ENCODE measurements around the gene AK2.
A peak's percentile ranks its signal among the peaks of the same experiment; 100 is the strongest.
"Not testable (repeated sequence)": the region's sequence is repeated elsewhere in the genome, so short reads cannot be mapped to it uniquely, and the experiment has no call there.

The AK2 gene

GRCh38 chr1:33065301-33065700 is 28.6 kb upstream of the AK2 start:
- peaks cover 4% of the 10 kb centered on the region for H3K27me3 Mint-ChIP-seq
- no peak overlapping the region for H3K4me3 Mint-ChIP-seq
- no peaks in the 10 kb centered on the region for H3K4me1 Mint-ChIP-seq
- peaks cover 35% of the 10 kb centered on the region for H3K9me3 Mint-ChIP-seq
- H3K27ac Mint-ChIP-seq: no peak overlapping the region
- H3K36me3 Mint-ChIP-seq (ENCODE audit: low read depth): peaks cover 10% of the 10 kb centered on the region
- no peak for DNase-seq
- no peak for ATAC-seq

- H3K27me3 Mint-ChIP-seq; ATAC-seq; H3K27ac Mint-ChIP-seq; H3K4me3 Mint-ChIP-seq; H3K36me3 Mint-ChIP-seq (ENCODE audit: low read depth); H3K4me1 Mint-ChIP-seq: not testable (repeated sequence)
- peak; percentile 30 for DNase-seq
- peaks cover 38% of the 10 kb centered on the region for H3K9me3 Mint-ChIP-seq
These were observed 27.6 kb upstream of the AK2 start for GRCh38 chr1:33064284-33064683.

GRCh38 chr1:33061834-33062233 is 25.2 kb upstream of the AK2 start:
- H3K9me3 Mint-ChIP-seq: peaks cover 37% of the 10 kb centered on the region
- no peak overlapping the region for H3K4me3 Mint-ChIP-seq
- ATAC-seq (no peak), DNase-seq (no peak)
- H3K27me3 Mint-ChIP-seq: no peaks in the 10 kb centered on the region
- no peaks in the 10 kb centered on the region for H3K4me1 Mint-ChIP-seq
- peaks cover 8% of the 10 kb centered on the region for H3K36me3 Mint-ChIP-seq (ENCODE audit: low read depth)
- H3K27ac Mint-ChIP-seq: no peak overlapping the region

GRCh38 chr1:33060579-33061083 is 23.9 kb upstream of the AK2 start:
- Mint-ChIP-seq H3K9me3 (peaks cover 28% of the 10 kb centered on the region), H3K4me1 (no peaks in the 10 kb centered on the region)
- no peak for DNase-seq

GRCh38 chr1:33057095-33057494 is 20.4 kb upstream of the AK2 start:
- Mint-ChIP-seq H3K27ac (no peak overlapping the region), H3K4me1 (no peaks in the 10 kb centered on the region), H3K4me3 (no peak overlapping the region), H3K27me3 (no peaks in the 10 kb centered on the region), H3K9me3 (peaks cover 13% of the 10 kb centered on the region), H3K36me3 (ENCODE audit: low read depth) (no peaks in the 10 kb centered on the region)
- DNase-seq (no peak), ATAC-seq (no peak)

More at GRCh38 chr1:33060579-33061083, 23.9 kb upstream of the AK2 start:
- no peak for ATAC-seq
- Mint-ChIP-seq H3K27me3 (no peaks in the 10 kb centered on the region), H3K36me3 (ENCODE audit: low read depth) (peaks cover 8% of the 10 kb centered on the region), H3K27ac (no peak overlapping the region), H3K4me3 (no peak overlapping the region)

GRCh38 chr1:33056426-33056825 is 19.7 kb upstream of the AK2 start:
- Mint-ChIP-seq H3K4me1 (no peaks in the 10 kb centered on the region), H3K4me3 (no peak overlapping the region), H3K9me3 (peaks cover 9% of the 10 kb centered on the region), H3K36me3 (ENCODE audit: low read depth) (no peaks in the 10 kb centered on the region), H3K27me3 (no peaks in the 10 kb centered on the region), H3K27ac (no peak overlapping the region)
- no peak for ATAC-seq
- DNase-seq: no peak

- H3K27me3 Mint-ChIP-seq: peaks cover 2% of the 10 kb centered on the region
- H3K9me3 Mint-ChIP-seq: peaks cover 9% of the 10 kb centered on the region
- H3K27ac Mint-ChIP-seq: no peak overlapping the region
- H3K4me1 Mint-ChIP-seq: peaks cover 3% of the 10 kb centered on the region
- ATAC-seq: peak; percentile 53
- no peak for DNase-seq
- H3K36me3 Mint-ChIP-seq (ENCODE audit: low read depth): no peaks in the 10 kb centered on the region
- H3K4me3 Mint-ChIP-seq: no peak overlapping the region
These were observed 18.7 kb upstream of the AK2 start for GRCh38 chr1:33055210-33056008.

GRCh38 chr1:33050221-33051076 is 13.8 kb upstream of the AK2 start:
- no peaks in the 10 kb centered on the region for H3K36me3 Mint-ChIP-seq (ENCODE audit: low read depth)
- no peak overlapping the region for H3K27ac Mint-ChIP-seq
- no peaks in the 10 kb centered on the region for H3K9me3 Mint-ChIP-seq
- no peak for ATAC-seq
- peaks cover 12% of the 10 kb centered on the region for H3K4me1 Mint-ChIP-seq
- H3K27me3 Mint-ChIP-seq: peaks cover 7% of the 10 kb centered on the region
- H3K4me3 Mint-ChIP-seq: no peak overlapping the region
- no peak for DNase-seq

- Mint-ChIP-seq H3K36me3 (ENCODE audit: low read depth) (no peaks in the 10 kb centered on the region), H3K27me3 (peaks cover 7% of the 10 kb centered on the region), H3K4me3 (no peak overlapping the region), H3K27ac (no peak overlapping the region), H3K4me1 (peaks cover 16% of the 10 kb centered on the region), H3K9me3 (no peaks in the 10 kb centered on the region)
- ATAC-seq (no peak), DNase-seq (no peak)
These were observed 12.7 kb upstream of the AK2 start for GRCh38 chr1:33049371-33049770.

- ATAC-seq (no peak), DNase-seq (no peak)
- no peak overlapping the region for H3K4me3 Mint-ChIP-seq
- peaks cover 16% of the 10 kb centered on the region for H3K4me1 Mint-ChIP-seq
- no peaks in the 10 kb centered on the region for H3K9me3 Mint-ChIP-seq
- no peak overlapping the region for H3K27ac Mint-ChIP-seq
- no peaks in the 10 kb centered on the region for H3K36me3 Mint-ChIP-seq (ENCODE audit: low read depth)
- peaks cover 7% of the 10 kb centered on the region for H3K27me3 Mint-ChIP-seq
These were observed 11.7 kb upstream of the AK2 start for GRCh38 chr1:33048426-33048825.

GRCh38 chr1:33047839-33048305 is 11.2 kb upstream of the AK2 start:
- H3K9me3 Mint-ChIP-seq: no peaks in the 10 kb centered on the region
- ATAC-seq (no peak), DNase-seq (no peak)
- H3K36me3 Mint-ChIP-seq (ENCODE audit: low read depth): no peaks in the 10 kb centered on the region
- no peak overlapping the region for H3K4me3 Mint-ChIP-seq
- peaks cover 7% of the 10 kb centered on the region for H3K27me3 Mint-ChIP-seq
- peaks cover 16% of the 10 kb centered on the region for H3K4me1 Mint-ChIP-seq
- H3K27ac Mint-ChIP-seq: no peak overlapping the region

- Mint-ChIP-seq H3K27ac (no peak overlapping the region), H3K4me3 (no peak overlapping the region), H3K9me3 (no peaks in the 10 kb centered on the region), H3K36me3 (ENCODE audit: low read depth) (no peaks in the 10 kb centered on the region), H3K27me3 (peaks cover 7% of the 10 kb centered on the region), H3K4me1 (peaks cover 16% of the 10 kb centered on the region)
- ATAC-seq: no peak
- no peak for DNase-seq
These were observed 10.6 kb upstream of the AK2 start for GRCh38 chr1:33047290-33047689.

- Mint-ChIP-seq H3K27ac (peak overlapping the region; percentile 14), H3K4me1 (peaks cover 16% of the 10 kb centered on the region)
- H3K36me3 Mint-ChIP-seq (ENCODE audit: low read depth); H3K27me3 Mint-ChIP-seq; H3K4me3 Mint-ChIP-seq; H3K9me3 Mint-ChIP-seq; ATAC-seq; DNase-seq: not testable (repeated sequence)
These were observed 9.6 kb upstream of the AK2 start for GRCh38 chr1:33046234-33046633.

- Mint-ChIP-seq H3K27ac (peak overlapping the region; percentile 14), H3K4me3 (no peak overlapping the region), H3K36me3 (ENCODE audit: low read depth) (no peaks in the 10 kb centered on the region), H3K9me3 (no peaks in the 10 kb centered on the region), H3K4me1 (peaks cover 16% of the 10 kb centered on the region), H3K27me3 (peaks cover 7% of the 10 kb centered on the region)
- ATAC-seq (no peak), DNase-seq (no peak)
These were observed 9.1 kb upstream of the AK2 start for GRCh38 chr1:33045814-33046213.

GRCh38 chr1:33045246-33045645 is 8.6 kb upstream of the AK2 start:
- no peaks in the 10 kb centered on the region for H3K9me3 Mint-ChIP-seq
- ATAC-seq: no peak
- no peak overlapping the region for H3K4me3 Mint-ChIP-seq
- H3K4me1 Mint-ChIP-seq: peaks cover 13% of the 10 kb centered on the region
- no peak overlapping the region for H3K27ac Mint-ChIP-seq
- no peak for DNase-seq
- no peaks in the 10 kb centered on the region for H3K36me3 Mint-ChIP-seq (ENCODE audit: low read depth)
- H3K27me3 Mint-ChIP-seq: peaks cover 5% of the 10 kb centered on the region

Measured in activated naive CD8-positive, alpha-beta T cell treated with anti-CD3 and anti-CD28 coated beads, Interleukin-2, amount 50 U/mL, for 24 hours (primary cell).